ENCODE data around the gene KIF6. TPM values are rescaled to one million over a fixed set of nuclear protein-coding genes. Genes with fewer than 3 reads are reported as not detected.

KIF6 gene
- polyA plus RNA-seq, 1 donor (not counting 4 experiments of a cell fraction or from before 2014, with no cell fraction given), result 0.14 TPM

- Histone ChIP-seq H3K4me3 (ENCODE audit: control insufficient read depth in 2 of 3, extremely low read depth in 1 of 3, insufficient read depth in 2 of 3, low read depth in 1 of 3, low read length in 3 of 3) (no peak overlapping the region), H3K27me3 (ENCODE audit: control insufficient read depth, extremely low read depth, insufficient read depth, low read length) (peaks cover 5% of the 10 kb centered on the region), H3K9ac (ENCODE audit: control insufficient read depth, extremely low read depth, insufficient read depth, low read length) (no peak overlapping the region), H4K20me1 (ENCODE audit: control insufficient read depth, extremely low read depth, insufficient read depth, low read length) (no peaks in the 10 kb centered on the region), H3K4me2 (ENCODE audit: control insufficient read depth, extremely low read depth, insufficient read depth, low read depth, low read length) (no peak overlapping the region), H3K79me2 (ENCODE audit: control insufficient read depth, insufficient read depth, low read length) (no peaks in the 10 kb centered on the region), H3K27ac (ENCODE audit: control insufficient read depth, insufficient read depth, low read length) (no peak overlapping the region), H3K4me1 (ENCODE audit: control insufficient read depth, extremely low read depth, insufficient read depth, low read length) (no peaks in the 10 kb centered on the region), H3K9me1 (ENCODE audit: control insufficient read depth, extremely low read depth, insufficient read depth, low read length) (no peaks in the 10 kb centered on the region), H3K9me3 (ENCODE audit: control insufficient read depth, low read depth, low read length) (no peaks in the 10 kb centered on the region), H3K36me3 (ENCODE audit: control insufficient read depth in 2 of 2, extremely low read depth in 1 of 2, insufficient read depth in 2 of 2, low read length in 2 of 2) (no peaks in the 10 kb centered on the region), H2AFZ (ENCODE audit: control insufficient read depth, low read length) (no peak overlapping the region)
- TF ChIP-seq EZH2 (IDR thresholded peaks at IDR 0.05; ENCODE audit: low read length) (no peak), CTCF (optimal IDR thresholded peaks at IDR 0.05 in 1 of 3, IDR thresholded peaks at IDR 0.05 in 1 of 3, conservative IDR thresholded peaks at IDR 0.05 in 1 of 3; ENCODE audit: extremely low read depth in 1 of 3, insufficient read depth in 2 of 3, low read length in 3 of 3) (no peak)
- dilution Hi-C loops (cut with MboI; ENCODE audit: extremely low pct_ligation_motif_present, low sequenced_read_pairs), result no loop called here
- no peak for FAIRE-seq
- DNase-seq (ENCODE audit: low read depth, low spot score), result no peak
Observed at GRCh38 chr6:39338397-39338796, 386.8 kb downstream of the KIF6 start.

GRCh38 chr6:39335780-39336545, 389.2 kb downstream of the KIF6 start:
- FAIRE-seq (no peak), DNase-seq (ENCODE audit: low read depth, low spot score) (no peak)
- Histone ChIP-seq H3K36me3 (ENCODE audit: control insufficient read depth in 2 of 2, extremely low read depth in 1 of 2, insufficient read depth in 2 of 2, low read length in 2 of 2) (no peaks in the 10 kb centered on the region), H3K9ac (ENCODE audit: control insufficient read depth, extremely low read depth, insufficient read depth, low read length) (no peak overlapping the region), H3K4me2 (ENCODE audit: control insufficient read depth, extremely low read depth, insufficient read depth, low read depth, low read length) (no peak overlapping the region), H3K79me2 (ENCODE audit: control insufficient read depth, insufficient read depth, low read length) (no peaks in the 10 kb centered on the region), H3K9me3 (ENCODE audit: control insufficient read depth, low read depth, low read length) (no peaks in the 10 kb centered on the region), H3K9me1 (ENCODE audit: control insufficient read depth, extremely low read depth, insufficient read depth, low read length) (no peaks in the 10 kb centered on the region), H3K4me1 (ENCODE audit: control insufficient read depth, extremely low read depth, insufficient read depth, low read length) (no peaks in the 10 kb centered on the region), H4K20me1 (ENCODE audit: control insufficient read depth, extremely low read depth, insufficient read depth, low read length) (no peaks in the 10 kb centered on the region), H3K4me3 (ENCODE audit: control insufficient read depth in 2 of 3, extremely low read depth in 1 of 3, insufficient read depth in 2 of 3, low read depth in 1 of 3, low read length in 3 of 3) (no peak overlapping the region), H3K27ac (ENCODE audit: control insufficient read depth, insufficient read depth, low read length) (no peak overlapping the region), H2AFZ (ENCODE audit: control insufficient read depth, low read length) (no peak overlapping the region), H3K27me3 (ENCODE audit: control insufficient read depth, extremely low read depth, insufficient read depth, low read length) (peaks cover 5% of the 10 kb centered on the region)
- dilution Hi-C loops (cut with MboI; ENCODE audit: extremely low pct_ligation_motif_present, low sequenced_read_pairs), result no loop called here
- no peak for TF ChIP-seq EZH2 (IDR thresholded peaks at IDR 0.05; ENCODE audit: low read length)
- no peak for TF ChIP-seq CTCF (optimal IDR thresholded peaks at IDR 0.05 in 1 of 3, IDR thresholded peaks at IDR 0.05 in 1 of 3, conservative IDR thresholded peaks at IDR 0.05 in 1 of 3; ENCODE audit: extremely low read depth in 1 of 3, insufficient read depth in 2 of 3, low read length in 3 of 3)
